22Rv1 (cell line): ENCODE data around the gene HOXA9.

Experiments used
- ZFX ChIP-seq: fragments of 450-650 bp; IDR thresholded peaks from 2 replicates; pipeline ENCODE4 v1.6.1; 2017; ENCODE audit warnings: antibody characterized with exemption, borderline replicate concordance
- TF ChIP-seq, protein P1 (sequence below): fragments of 450-650 bp; IDR thresholded peaks from 2 replicates; pipeline ENCODE4 v1.5.1; 2017; ENCODE audit warnings: mild to moderate bottlenecking

DNA sequence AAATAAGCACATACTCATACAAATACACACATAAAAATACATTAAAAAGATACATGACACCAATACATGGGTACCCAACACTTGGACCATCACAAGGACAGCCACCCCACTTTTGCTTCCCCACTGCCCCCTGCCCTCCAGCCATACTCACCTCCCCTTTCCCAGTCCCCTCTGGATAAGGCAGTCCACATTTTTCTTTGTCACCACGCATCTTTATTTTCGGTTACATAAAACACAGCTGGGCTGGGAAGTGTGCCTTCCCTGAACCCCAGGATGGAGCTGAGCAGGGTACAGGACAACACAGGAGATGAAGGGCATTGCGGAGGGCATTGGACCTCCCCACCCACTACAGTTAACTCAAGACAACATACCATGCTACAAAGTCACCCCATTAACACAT lies 11.8 kb downstream of the HOXA9 start:
- TF ChIP-seq, protein P1, sequence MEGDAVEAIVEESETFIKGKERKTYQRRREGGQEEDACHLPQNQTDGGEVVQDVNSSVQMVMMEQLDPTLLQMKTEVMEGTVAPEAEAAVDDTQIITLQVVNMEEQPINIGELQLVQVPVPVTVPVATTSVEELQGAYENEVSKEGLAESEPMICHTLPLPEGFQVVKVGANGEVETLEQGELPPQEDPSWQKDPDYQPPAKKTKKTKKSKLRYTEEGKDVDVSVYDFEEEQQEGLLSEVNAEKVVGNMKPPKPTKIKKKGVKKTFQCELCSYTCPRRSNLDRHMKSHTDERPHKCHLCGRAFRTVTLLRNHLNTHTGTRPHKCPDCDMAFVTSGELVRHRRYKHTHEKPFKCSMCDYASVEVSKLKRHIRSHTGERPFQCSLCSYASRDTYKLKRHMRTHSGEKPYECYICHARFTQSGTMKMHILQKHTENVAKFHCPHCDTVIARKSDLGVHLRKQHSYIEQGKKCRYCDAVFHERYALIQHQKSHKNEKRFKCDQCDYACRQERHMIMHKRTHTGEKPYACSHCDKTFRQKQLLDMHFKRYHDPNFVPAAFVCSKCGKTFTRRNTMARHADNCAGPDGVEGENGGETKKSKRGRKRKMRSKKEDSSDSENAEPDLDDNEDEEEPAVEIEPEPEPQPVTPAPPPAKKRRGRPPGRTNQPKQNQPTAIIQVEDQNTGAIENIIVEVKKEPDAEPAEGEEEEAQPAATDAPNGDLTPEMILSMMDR: no peak
- TF ChIP-seq ZFX: no peak
